ENCODE data around the gene SH3BGRL. TPM values are rescaled to one million over a fixed set of nuclear protein-coding genes. Genes with fewer than 3 reads are reported as not detected.

SH3BGRL gene
- total RNA-seq, 1 experiment from 2014 or later: 46.6 TPM

DNA sequence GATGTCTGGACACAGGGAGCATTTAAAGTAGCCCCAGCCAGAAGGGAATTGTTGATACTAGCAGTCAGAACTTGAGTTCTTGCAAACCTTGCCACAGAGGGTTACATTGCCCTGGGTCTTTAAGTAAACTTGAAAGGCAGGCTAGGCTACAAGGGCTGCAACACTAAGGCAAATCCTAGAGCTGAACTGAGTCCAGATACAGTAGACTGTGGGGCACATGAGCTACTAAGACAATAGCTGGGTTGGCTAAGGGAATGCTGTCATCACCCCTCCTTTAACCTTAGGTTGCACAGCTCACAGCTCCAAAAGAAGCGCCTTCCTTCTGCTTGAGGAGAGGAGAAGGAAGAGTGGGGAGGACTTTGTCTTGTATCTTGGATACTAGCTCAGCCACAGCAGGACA lies 35.6 kb downstream of the SH3BGRL start:
- POLR2A ChIA-PET (ENCODE audit: unreplicated experiment): no interaction called here
- Histone ChIP-seq H3F3A (ENCODE audit: insufficient read depth, low read depth) (no peaks in the 10 kb centered on the region), H3K9me2 (ENCODE audit: insufficient read depth) (no peaks in the 10 kb centered on the region), H3K79me2 (ENCODE audit: low read depth) (no peaks in the 10 kb centered on the region), H2AFZ (no peak overlapping the region), H3K9me3 (ENCODE audit: insufficient read depth, low read depth) (no peaks in the 10 kb centered on the region), H3K4me3 (no peak overlapping the region), H3K4me1 (replicated peaks; ENCODE audit: insufficient read depth) (no peaks in the 10 kb centered on the region), H3K36me3 (ENCODE audit: low read depth) (no peaks in the 10 kb centered on the region), H3K27me3 (ENCODE audit: insufficient read depth, low read depth) (no peaks in the 10 kb centered on the region), H3K27ac (no peak overlapping the region), H3K4me2 (no peak overlapping the region), H4K20me1 (ENCODE audit: insufficient read depth) (no peaks in the 10 kb centered on the region)
- no peak for DNase-seq
- intact Hi-C loops (cut with micrococcal nuclease; ENCODE audit: unreplicated experiment): no loop called here
- BruUV-seq (replicated peaks): no TSS peak
- CTCF ChIA-PET: no interaction called here
- TF ChIP-seq, protein P1, sequence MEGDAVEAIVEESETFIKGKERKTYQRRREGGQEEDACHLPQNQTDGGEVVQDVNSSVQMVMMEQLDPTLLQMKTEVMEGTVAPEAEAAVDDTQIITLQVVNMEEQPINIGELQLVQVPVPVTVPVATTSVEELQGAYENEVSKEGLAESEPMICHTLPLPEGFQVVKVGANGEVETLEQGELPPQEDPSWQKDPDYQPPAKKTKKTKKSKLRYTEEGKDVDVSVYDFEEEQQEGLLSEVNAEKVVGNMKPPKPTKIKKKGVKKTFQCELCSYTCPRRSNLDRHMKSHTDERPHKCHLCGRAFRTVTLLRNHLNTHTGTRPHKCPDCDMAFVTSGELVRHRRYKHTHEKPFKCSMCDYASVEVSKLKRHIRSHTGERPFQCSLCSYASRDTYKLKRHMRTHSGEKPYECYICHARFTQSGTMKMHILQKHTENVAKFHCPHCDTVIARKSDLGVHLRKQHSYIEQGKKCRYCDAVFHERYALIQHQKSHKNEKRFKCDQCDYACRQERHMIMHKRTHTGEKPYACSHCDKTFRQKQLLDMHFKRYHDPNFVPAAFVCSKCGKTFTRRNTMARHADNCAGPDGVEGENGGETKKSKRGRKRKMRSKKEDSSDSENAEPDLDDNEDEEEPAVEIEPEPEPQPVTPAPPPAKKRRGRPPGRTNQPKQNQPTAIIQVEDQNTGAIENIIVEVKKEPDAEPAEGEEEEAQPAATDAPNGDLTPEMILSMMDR (conservative IDR thresholded peaks at IDR 0.05): no peak
- no peak for TF ChIP-seq EZH2 (IDR thresholded peaks at IDR 0.05; ENCODE audit: low read depth)

DNA sequence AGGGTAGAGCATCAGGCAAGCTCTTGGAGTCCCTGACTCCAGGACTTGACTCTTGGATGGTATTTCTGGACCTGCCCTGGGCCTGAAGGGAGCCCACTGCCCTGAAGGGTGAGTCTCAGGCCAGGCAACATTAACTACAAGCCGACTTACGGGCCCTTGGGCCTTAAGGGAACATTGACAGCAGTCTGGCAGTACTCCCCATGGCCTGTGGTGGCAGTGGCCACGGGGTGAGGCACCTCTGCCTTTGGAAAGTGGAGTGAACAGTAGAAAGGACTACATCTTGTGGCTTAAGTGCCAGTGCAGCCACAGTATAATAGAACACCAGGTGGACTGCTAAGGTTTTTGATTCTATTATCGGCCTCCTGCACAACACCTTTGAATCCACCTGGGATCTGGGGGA lies 36.3 kb downstream of the SH3BGRL start:
- BruUV-seq (replicated peaks): no TSS peak
- POLR2A ChIA-PET (ENCODE audit: unreplicated experiment): no interaction called here
- Histone ChIP-seq H3K4me1 (replicated peaks; ENCODE audit: insufficient read depth) (no peaks in the 10 kb centered on the region), H3K4me3 (no peak overlapping the region), H4K20me1 (ENCODE audit: insufficient read depth) (no peaks in the 10 kb centered on the region), H3F3A (ENCODE audit: insufficient read depth, low read depth) (no peaks in the 10 kb centered on the region), H3K27ac (no peak overlapping the region), H3K4me2 (no peak overlapping the region), H3K79me2 (ENCODE audit: low read depth) (no peaks in the 10 kb centered on the region), H3K36me3 (ENCODE audit: low read depth) (no peaks in the 10 kb centered on the region), H3K27me3 (ENCODE audit: insufficient read depth, low read depth) (no peaks in the 10 kb centered on the region), H3K9me3 (ENCODE audit: insufficient read depth, low read depth) (no peaks in the 10 kb centered on the region), H2AFZ (no peak overlapping the region), H3K9me2 (ENCODE audit: insufficient read depth) (no peaks in the 10 kb centered on the region)
- peak in 1 of 2 experiments; percentile 30 for DNase-seq
- CTCF ChIA-PET: no interaction called here
- intact Hi-C loops (cut with micrococcal nuclease; ENCODE audit: unreplicated experiment): no loop called here
- TF ChIP-seq, protein P1 (conservative IDR thresholded peaks at IDR 0.05): no peak
- no peak for TF ChIP-seq EZH2 (IDR thresholded peaks at IDR 0.05; ENCODE audit: low read depth)

DNA sequence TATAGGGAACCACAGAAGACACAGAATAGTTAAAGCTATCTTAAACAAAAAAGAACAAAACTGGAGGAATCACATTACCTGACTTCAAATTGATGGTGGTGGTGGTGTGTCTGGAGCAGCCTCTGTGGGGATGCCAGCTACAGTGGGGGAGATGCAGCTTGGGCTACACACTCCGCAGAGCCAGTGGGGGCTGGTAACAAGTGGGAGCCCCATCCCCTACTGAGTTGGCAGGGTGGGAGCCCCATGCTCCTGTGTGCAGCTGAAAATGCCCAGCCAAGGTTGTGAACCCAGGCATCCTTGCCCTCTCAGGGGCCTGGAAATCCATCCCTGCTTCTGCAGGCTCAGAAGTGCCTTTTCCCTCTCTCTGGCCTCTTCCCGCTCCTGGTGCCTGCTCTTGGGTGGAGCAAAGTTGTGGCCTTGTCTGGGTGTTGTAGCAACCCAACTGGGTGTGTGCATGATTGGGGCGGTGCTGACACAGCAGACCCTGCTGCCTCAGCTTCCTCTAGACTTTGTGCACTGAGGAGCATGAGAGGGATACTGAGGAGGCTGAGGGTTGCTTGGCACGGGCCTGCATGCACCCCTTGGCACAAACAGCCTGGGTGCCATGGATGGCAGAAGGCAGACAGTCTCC lies 38.9 kb downstream of the SH3BGRL start:
- no peaks in the 10 kb centered on the region for H3K4me1 ChIP-seq (replicated peaks; ENCODE audit: insufficient read depth)
- H3K9me2 ChIP-seq (ENCODE audit: insufficient read depth): no peaks in the 10 kb centered on the region
- no peaks in the 10 kb centered on the region for H3K36me3 ChIP-seq (ENCODE audit: low read depth)
- no peak overlapping the region for H3K4me2 ChIP-seq
- no peak for DNase-seq
- no peaks in the 10 kb centered on the region for H3K9me3 ChIP-seq (ENCODE audit: insufficient read depth, low read depth)
- no TSS peak for BruUV-seq (replicated peaks)
- no peak overlapping the region for H3K4me3 ChIP-seq
- no peaks in the 10 kb centered on the region for H3F3A ChIP-seq (ENCODE audit: insufficient read depth, low read depth)
- no peak for TF ChIP-seq EZH2 (IDR thresholded peaks at IDR 0.05; ENCODE audit: low read depth)
- TF ChIP-seq, protein P1 (conservative IDR thresholded peaks at IDR 0.05): no peak
- H3K27me3 ChIP-seq (ENCODE audit: insufficient read depth, low read depth): no peaks in the 10 kb centered on the region
- H4K20me1 ChIP-seq (ENCODE audit: insufficient read depth): no peaks in the 10 kb centered on the region
- intact Hi-C loops (cut with micrococcal nuclease; ENCODE audit: unreplicated experiment): no loop called here
- ChIA-PET CTCF (no interaction called here), POLR2A (ENCODE audit: unreplicated experiment) (no interaction called here)
- no peaks in the 10 kb centered on the region for H3K79me2 ChIP-seq (ENCODE audit: low read depth)
- no peak overlapping the region for H2AFZ ChIP-seq
- H3K27ac ChIP-seq: no peak overlapping the region

Data from PC-9 (cell line).